HCEC 1CT (cell line): ENCODE results near the gene CTU1.
"Not testable (repeated sequence)": the region's sequence is repeated elsewhere in the genome, so short reads cannot be mapped to it uniquely, and the experiment has no call there.

Source experiments
- DNase-seq: peaks from one replicate; pipeline ENCODE4 v3.0.0-alpha.2; 2017

Gene CTU1

GRCh38 chr19:51108066-51108804, at the start of gene CTU1:
TSS of gene CTU1 (minus strand) at chr19:51108409. CDS start at chr19:51104569, 3,840 bp downstream.
- DNase-seq: peak; percentile 99

- no peak for DNase-seq
Measured at GRCh38 chr19:51157265-51157664, 49.1 kb upstream of the CTU1 start.

- no peak for DNase-seq
Measured at GRCh38 chr19:51156710-51157109, 48.5 kb upstream of the CTU1 start.

- DNase-seq: no peak
Measured at GRCh38 chr19:51150627-51151026, 42.4 kb upstream of the CTU1 start.

GRCh38 chr19:51148580-51148979, 40.4 kb upstream of the CTU1 start:
- no peak for DNase-seq

- no peak for DNase-seq
Measured at GRCh38 chr19:51147663-51148062, 39.5 kb upstream of the CTU1 start.

GRCh38 chr19:51146751-51147150, 38.5 kb upstream of the CTU1 start:
- DNase-seq: no peak

- no peak for DNase-seq
Measured at GRCh38 chr19:51145916-51146493, 37.8 kb upstream of the CTU1 start.

- no peak for DNase-seq
Measured at GRCh38 chr19:51144482-51145045, 36.4 kb upstream of the CTU1 start.

GRCh38 chr19:51143486-51143885, 35.3 kb upstream of the CTU1 start:
- no peak for DNase-seq

GRCh38 chr19:51142809-51143475, 34.7 kb upstream of the CTU1 start:
- not testable (repeated sequence) for DNase-seq

GRCh38 chr19:51142119-51142518, 33.9 kb upstream of the CTU1 start, which contains the start of gene SIGLEC7:
TSS of gene SIGLEC7 (plus strand) at chr19:51142301. CDS start at chr19:51142370, 69 bp downstream.
- DNase-seq: no peak

GRCh38 chr19:51141181-51141580, 33.0 kb upstream of the CTU1 start:
- no peak for DNase-seq

GRCh38 chr19:51140441-51140840, 32.2 kb upstream of the CTU1 start:
- no peak for DNase-seq

- no peak for DNase-seq
Measured at GRCh38 chr19:51139299-51140014, 31.2 kb upstream of the CTU1 start.

GRCh38 chr19:51138549-51138979, 30.4 kb upstream of the CTU1 start:
- DNase-seq: no peak

- no peak for DNase-seq
Measured at GRCh38 chr19:51137792-51138425, 29.7 kb upstream of the CTU1 start.

- DNase-seq: no peak
Measured at GRCh38 chr19:51136851-51137551, 28.8 kb upstream of the CTU1 start.

- no peak for DNase-seq
Measured at GRCh38 chr19:51135986-51136762, 28.0 kb upstream of the CTU1 start.

GRCh38 chr19:51135004-51135403, 26.8 kb upstream of the CTU1 start:
- DNase-seq: no peak
